GM21529 (cell line): ENCODE results near the gene IRGQ.

ENCODE experiments used
- ATAC-seq: cut with Tn5 transposase; IDR thresholded peaks from one replicate; pipeline ENCODE4 v1.9.1; 2021; ENCODE audit not compliant: unreplicated experiment

IRGQ gene

DNA sequence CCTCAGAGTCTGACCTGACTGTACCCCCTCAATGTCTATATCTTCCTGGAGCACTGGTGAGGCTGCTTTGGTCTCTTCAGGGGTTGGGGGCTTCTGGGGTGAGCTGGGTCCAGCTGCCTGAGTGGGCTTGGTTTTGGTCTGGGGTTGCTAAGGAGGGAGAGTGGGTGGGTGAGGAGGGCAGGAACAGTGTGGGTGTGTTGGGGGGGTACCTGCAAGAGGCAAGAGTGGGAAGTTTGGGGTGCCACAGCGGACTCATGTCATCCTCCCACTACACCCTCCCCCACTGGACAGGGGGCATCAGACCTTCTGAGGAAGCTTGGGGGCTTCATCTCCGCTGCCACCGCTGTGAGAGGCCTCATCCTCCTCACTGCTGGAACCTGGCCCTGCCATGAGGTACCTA lies 49.4 kb downstream of the IRGQ start:
- no peak for ATAC-seq

DNA sequence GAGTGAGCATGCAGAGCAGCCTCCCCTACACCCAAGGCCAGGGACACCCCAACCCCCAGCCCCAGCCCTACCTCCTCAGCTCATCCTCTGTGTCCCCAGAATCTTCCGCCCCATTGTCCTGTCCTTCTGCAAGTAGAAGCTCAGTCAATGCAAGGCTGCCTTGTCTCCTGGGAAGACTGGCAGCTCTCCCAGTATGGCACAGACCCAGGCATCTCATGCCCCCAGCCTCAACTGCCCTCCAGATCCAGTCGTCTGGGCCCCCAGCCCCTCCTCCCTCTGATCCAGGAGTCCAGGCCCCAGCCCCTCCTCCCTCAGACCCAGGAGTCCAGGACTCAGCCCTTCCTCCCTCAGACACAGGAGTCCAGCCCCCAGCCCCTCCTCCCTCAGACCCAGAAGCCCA lies 50.0 kb downstream of the IRGQ start:
- no peak for ATAC-seq

DNA sequence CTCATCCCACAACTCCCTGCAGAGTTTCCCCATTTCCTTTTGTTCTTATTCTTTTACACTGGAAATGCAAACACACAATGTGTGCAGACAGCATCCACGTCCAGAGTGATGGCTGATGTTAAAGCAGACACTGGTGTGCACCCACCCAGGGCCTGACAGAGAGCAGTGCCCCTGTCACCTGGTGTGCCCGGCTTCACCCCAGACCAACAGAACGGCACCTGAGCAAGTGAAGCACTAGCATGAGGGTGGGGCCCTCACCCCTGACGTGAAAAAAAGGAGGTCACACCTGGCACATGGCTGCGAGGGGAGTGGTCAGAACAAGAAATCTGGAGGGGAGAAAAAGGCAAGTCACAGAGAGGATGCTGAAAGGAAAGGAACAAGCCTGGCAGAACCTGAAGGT lies 50.7 kb downstream of the IRGQ start:
- no peak for ATAC-seq

DNA sequence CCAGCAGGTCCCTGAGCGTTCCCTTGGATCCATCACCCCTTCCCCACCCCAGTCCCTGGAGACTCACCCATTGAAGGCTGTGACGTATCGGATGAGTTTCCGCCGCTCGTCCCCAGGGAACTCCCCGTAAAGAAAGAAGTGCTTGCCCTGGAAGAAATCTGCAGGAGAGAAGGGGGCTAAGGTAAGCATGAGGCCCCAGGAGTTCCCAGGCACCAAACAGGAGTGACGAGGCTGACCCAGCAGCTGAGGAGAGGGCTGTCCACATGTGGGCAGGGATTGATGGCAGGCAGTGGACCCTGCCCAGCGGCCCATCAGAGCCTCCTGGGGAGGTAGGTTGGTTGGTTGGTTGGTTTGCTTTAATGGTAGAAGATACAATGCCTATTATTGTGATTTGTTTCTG lies 51.9 kb downstream of the IRGQ start:
- no peak for ATAC-seq

DNA sequence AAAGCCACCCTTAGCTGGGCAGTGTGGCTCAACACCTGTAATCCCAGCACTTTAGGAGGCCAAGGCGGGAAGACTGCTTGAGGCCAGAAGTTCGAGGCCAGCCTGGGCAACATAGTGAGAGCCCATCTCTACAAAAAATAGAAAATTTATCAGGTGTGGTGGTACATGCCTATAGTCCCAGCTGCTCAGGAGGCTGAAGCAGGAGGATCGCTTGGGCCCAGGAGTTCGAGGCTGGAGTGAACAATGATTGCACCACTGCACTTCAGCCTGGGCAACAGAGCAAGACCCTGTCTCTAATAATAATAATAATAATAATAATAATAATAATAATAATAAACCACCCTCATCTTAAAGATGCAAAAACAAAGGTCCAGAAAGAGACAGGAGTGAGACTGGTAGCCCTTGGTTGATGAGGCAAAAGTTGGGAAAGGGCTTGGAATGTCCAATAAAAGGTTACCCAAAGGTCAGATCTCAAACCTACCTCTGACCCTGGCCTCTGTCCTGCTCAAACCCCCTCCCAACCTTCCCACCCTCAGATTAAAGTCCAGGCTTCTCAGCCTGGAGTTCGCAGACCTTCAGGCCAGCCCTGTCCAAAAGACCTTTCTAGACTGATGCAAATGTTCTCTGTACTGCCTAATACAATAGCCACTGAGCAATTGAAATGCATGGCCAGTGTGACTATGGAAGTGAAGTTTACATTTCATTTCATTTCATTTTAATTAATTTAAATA lies 53.8 kb downstream of the IRGQ start:
- ATAC-seq: no peak

DNA sequence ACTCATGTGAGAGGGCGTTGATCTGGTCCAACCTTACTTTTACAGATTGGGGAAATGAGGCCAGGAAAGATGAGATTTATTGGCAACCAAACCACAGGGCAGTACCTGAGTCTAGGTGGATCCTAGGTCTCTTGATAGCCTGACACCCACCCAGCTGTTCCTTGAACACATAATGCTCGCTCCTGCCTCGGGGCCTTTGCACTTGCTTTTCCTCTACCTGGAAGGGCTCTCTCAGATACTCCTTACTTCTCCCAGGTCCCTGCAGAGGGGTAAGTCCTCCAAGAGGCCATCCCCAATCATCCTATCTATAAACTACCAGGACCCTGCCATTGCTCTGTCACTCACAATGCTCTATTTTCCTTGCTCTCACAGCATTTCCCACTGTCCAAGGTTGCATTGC lies 55.6 kb downstream of the IRGQ start:
- no peak for ATAC-seq

DNA sequence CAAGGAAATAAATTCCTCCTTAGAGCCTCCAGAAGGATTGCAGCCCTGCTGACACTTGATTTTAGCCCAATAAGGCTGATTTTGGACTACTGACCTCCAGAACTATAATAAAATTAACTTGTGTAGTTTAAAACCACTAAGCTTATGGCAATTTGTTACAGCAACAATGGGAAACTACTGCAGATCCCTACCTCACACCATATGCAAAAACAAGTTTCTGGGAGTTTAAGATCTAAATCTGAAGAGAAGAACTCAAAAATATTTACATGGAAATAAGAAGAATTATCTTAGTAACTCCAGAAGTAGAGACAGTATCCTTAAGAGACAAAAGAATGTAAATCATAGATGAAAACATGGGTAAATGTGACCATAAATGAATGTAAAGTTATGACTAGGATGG lies 57.0 kb downstream of the IRGQ start:
- no peak for ATAC-seq

DNA sequence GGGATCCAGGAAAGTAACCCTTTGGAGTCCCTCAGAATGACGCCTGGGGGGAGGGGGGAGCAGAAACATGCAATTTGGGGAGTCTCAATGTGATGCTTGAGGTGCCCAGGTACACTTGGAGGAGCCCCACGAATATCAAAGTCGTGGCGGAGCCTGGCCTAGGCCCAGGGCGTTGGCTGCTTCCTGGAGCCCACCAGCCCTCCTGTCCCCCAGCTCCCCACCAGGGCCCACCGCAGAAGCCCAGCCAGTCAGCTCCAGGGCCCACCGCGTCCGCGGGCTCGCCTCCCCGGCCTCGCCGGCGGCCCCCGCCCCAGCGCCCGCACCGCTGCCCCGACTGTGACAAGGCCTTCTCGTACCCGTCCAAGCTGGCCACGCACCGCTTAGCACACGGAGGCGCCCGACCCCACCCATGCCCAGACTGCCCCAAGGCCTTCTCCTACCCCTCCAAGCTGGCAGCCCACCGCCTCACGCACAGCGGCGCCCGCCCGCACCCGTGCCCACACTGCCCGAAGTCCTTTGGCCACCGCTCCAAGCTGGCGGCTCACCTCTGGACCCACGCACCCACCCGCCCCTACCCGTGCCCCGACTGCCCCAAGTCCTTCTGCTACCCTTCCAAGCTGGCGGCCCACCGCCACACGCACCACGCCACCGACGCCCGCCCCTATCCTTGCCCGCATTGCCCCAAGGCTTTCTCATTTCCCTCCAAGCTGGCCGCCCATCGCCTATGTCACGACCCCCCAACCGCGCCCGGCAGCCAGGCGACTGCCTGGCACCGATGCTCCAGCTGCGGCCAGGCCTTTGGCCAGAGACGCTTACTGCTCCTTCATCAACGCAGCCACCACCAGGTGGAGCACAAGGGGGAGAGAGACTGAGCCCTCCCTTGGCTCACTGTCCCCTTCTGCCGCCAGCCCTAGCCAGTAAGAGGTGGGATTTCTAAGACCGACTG lies 60.8 kb downstream of the IRGQ start:
- ATAC-seq: no peak
